Upper lobe of left lung (tissue), 4 donors: ENCODE data around the gene L1CAM.

Source experiments
- EP300 ChIP-seq, 4 donors: sonication (generic); formaldehyde crosslinking; IDR thresholded peaks; one replicate each; pipeline ENCODE4 v1.5.1; 2017; ENCODE audit warnings: antibody characterized with exemption in 4 of 4, control low read depth in 2 of 4
- TF ChIP-seq, protein P1 (sequence below), 6 experiments: fragments of 450-650 bp in 4 of 6; fragments of 200-600 bp in 2 of 6; sonication (generic) in 2 of 6; IDR thresholded peaks; one replicate each; pipeline ENCODE4 v1.5.1; 2016 to 2019; ENCODE audit warnings: antibody characterized with exemption in 6 of 6

DNA sequence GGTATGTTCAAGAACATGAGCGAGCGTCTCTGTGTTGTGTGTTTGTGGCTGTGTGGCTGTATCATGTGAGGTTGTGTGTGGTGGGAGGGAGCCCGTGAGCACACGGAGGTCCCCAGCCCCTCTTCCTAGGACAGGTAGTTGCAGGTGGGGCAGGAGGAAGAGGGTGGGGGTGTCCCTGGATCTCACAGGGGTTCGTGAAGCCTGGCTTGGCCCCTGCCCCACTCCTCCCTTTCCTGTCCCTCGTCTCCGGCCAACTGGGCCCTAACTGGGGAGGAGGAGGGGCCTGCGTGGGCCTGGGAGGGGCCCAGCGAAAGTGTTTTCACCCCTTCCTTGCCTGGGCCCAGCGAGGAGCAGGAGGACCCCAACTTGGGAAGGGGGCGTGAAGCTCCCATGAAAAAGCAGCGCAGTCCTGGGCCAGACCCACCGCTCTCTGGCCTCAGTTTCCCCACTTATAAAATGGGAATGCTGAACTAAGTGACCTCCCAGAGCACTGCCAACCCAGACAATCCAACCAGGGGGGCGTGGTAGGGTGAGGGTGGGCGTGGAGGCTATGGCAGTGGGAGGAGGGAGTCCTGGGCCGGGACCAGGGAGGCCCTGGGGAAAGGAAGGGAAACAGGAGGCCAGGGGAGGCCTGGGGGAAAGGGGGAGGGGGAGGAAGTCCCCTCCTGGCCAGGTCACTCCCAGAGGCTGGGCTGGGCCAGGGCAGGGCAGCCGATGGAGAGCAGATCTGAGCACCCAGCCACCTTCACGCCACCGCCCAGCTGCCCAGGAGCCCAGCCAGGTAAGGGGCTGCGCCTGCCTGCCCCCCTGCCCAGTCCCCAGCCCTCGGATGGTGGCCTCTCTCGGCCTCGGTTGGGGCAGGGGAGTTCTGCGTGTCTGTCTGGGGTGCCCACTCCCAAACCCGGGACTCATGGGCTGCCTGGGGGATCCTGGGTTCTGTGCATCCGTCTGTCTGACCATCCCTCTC lies 18.3 kb upstream of the L1CAM start, which contains the start of gene AVPR2:
- TF ChIP-seq, protein P1, sequence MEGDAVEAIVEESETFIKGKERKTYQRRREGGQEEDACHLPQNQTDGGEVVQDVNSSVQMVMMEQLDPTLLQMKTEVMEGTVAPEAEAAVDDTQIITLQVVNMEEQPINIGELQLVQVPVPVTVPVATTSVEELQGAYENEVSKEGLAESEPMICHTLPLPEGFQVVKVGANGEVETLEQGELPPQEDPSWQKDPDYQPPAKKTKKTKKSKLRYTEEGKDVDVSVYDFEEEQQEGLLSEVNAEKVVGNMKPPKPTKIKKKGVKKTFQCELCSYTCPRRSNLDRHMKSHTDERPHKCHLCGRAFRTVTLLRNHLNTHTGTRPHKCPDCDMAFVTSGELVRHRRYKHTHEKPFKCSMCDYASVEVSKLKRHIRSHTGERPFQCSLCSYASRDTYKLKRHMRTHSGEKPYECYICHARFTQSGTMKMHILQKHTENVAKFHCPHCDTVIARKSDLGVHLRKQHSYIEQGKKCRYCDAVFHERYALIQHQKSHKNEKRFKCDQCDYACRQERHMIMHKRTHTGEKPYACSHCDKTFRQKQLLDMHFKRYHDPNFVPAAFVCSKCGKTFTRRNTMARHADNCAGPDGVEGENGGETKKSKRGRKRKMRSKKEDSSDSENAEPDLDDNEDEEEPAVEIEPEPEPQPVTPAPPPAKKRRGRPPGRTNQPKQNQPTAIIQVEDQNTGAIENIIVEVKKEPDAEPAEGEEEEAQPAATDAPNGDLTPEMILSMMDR (IDR thresholded peaks at IDR 0.05), result no peak
- TF ChIP-seq EP300 (IDR thresholded peaks at IDR 0.05), result no peak
